ES-I3 (cell line): ENCODE measurements around the gene RGL3.
"Not testable (repeated sequence)": the region's sequence is repeated elsewhere in the genome, so short reads cannot be mapped to it uniquely, and the experiment has no call there.

ENCODE experiments used
- H3K36me3 ChIP-seq: 2 replicates; pipeline ENCODE4 v1.6.1; 2013; ENCODE audit warnings: mild to moderate bottlenecking, low read length, control low read depth, moderate library complexity; ENCODE audit not compliant: insufficient read depth
- H3K4me1 ChIP-seq: 2 replicates; pipeline ENCODE4 v1.6.1; 2013; ENCODE audit warnings: mild to moderate bottlenecking, control low read depth, low read length; ENCODE audit not compliant: insufficient read depth
- H3K9ac ChIP-seq: 2 replicates; pipeline ENCODE4 v1.6.1; 2013; ENCODE audit warnings: low read depth, mild to moderate bottlenecking, low read length, moderate library complexity
- H3K9me3 ChIP-seq: 2 replicates; pipeline ENCODE4 v1.6.1; 2013; ENCODE audit warnings: mild to moderate bottlenecking, low read length, moderate library complexity; ENCODE audit not compliant: control insufficient read depth, insufficient read depth

Gene RGL3

GRCh38 chr19:11397089-11397610 lies 22.0 kb downstream of the RGL3 start:
- Histone ChIP-seq H3K36me3 (no peaks in the 10 kb centered on the region), H3K4me1 (no peaks in the 10 kb centered on the region; the same call in 1 of the 2 replicates), H3K9me3 (no peaks in the 10 kb centered on the region), H3K9ac (no peak overlapping the region)

GRCh38 chr19:11390933-11391680 lies 28.0 kb downstream of the RGL3 start:
- H3K9ac ChIP-seq: no peak overlapping the region
- H3K4me1 ChIP-seq: no peaks in the 10 kb centered on the region; the same call in 1 of the 2 replicates
- no peaks in the 10 kb centered on the region for H3K36me3 ChIP-seq
- H3K9me3 ChIP-seq: no peaks in the 10 kb centered on the region

GRCh38 chr19:11390359-11390758 lies 28.8 kb downstream of the RGL3 start:
- H3K36me3 ChIP-seq: no peaks in the 10 kb centered on the region
- H3K9ac ChIP-seq: no peak overlapping the region
- H3K4me1 ChIP-seq: no peaks in the 10 kb centered on the region; the same call in 1 of the 2 replicates
- H3K9me3 ChIP-seq: no peaks in the 10 kb centered on the region

GRCh38 chr19:11387162-11388034 lies 31.7 kb downstream of the RGL3 start:
- no peaks in the 10 kb centered on the region for H3K36me3 ChIP-seq
- H3K9me3 ChIP-seq: no peaks in the 10 kb centered on the region
- no peaks in the 10 kb centered on the region for H3K4me1 ChIP-seq
- no peak overlapping the region for H3K9ac ChIP-seq

GRCh38 chr19:11384778-11385129 lies 34.4 kb downstream of the RGL3 start:
- H3K36me3 ChIP-seq: no peaks in the 10 kb centered on the region
- H3K4me1 ChIP-seq: no peaks in the 10 kb centered on the region
- no peaks in the 10 kb centered on the region for H3K9me3 ChIP-seq
- H3K9ac ChIP-seq: peak overlapping the region; percentile 72; the same call in 1 of the 2 replicates

- Histone ChIP-seq H3K9me3 (no peaks in the 10 kb centered on the region), H3K36me3 (no peaks in the 10 kb centered on the region), H3K4me1 (no peaks in the 10 kb centered on the region), H3K9ac (peak overlapping the region; percentile 72)
Measured at GRCh38 chr19:11383706-11384048, 35.4 kb downstream of the RGL3 start.

GRCh38 chr19:11382898-11383705 lies 36.0 kb downstream of the RGL3 start:
- Histone ChIP-seq H3K36me3 (no peaks in the 10 kb centered on the region), H3K9me3 (no peaks in the 10 kb centered on the region), H3K9ac (peak overlapping the region; percentile 72), H3K4me1 (no peaks in the 10 kb centered on the region)

- H3K4me1 ChIP-seq: no peaks in the 10 kb centered on the region; the same call in 1 of the 2 replicates
Measured at GRCh38 chr19:11380653-11381537, 38.2 kb downstream of the RGL3 start.

GRCh38 chr19:11379857-11380350 lies 39.2 kb downstream of the RGL3 start:
- Histone ChIP-seq H3K36me3 (no peaks in the 10 kb centered on the region), H3K4me1 (no peaks in the 10 kb centered on the region; the same call in 1 of the 2 replicates), H3K9me3 (no peaks in the 10 kb centered on the region), H3K9ac (peak overlapping the region; percentile 84; the same call in 1 of the 2 replicates)

More at GRCh38 chr19:11380653-11381537, 38.2 kb downstream of the RGL3 start:
- Histone ChIP-seq H3K9me3 (no peaks in the 10 kb centered on the region), H3K9ac (peak overlapping the region; percentile 84), H3K36me3 (no peaks in the 10 kb centered on the region)

- H3K36me3 ChIP-seq, H3K9me3 ChIP-seq, H3K9ac ChIP-seq, H3K4me1 ChIP-seq: not testable (repeated sequence)
Measured at GRCh38 chr19:11379269-11379845, 39.8 kb downstream of the RGL3 start.

- no peaks in the 10 kb centered on the region for H3K9me3 ChIP-seq
- H3K4me1 ChIP-seq: no peaks in the 10 kb centered on the region; the same call in 1 of the 2 replicates
- no peaks in the 10 kb centered on the region for H3K36me3 ChIP-seq
- no peak overlapping the region for H3K9ac ChIP-seq
Measured at GRCh38 chr19:11378319-11379189, 40.6 kb downstream of the RGL3 start.

GRCh38 chr19:11377756-11378155 lies 41.4 kb downstream of the RGL3 start:
- Histone ChIP-seq H3K9ac (no peak overlapping the region), H3K9me3 (no peaks in the 10 kb centered on the region), H3K4me1 (no peaks in the 10 kb centered on the region; the same call in 1 of the 2 replicates), H3K36me3 (no peaks in the 10 kb centered on the region)
